CD4-positive, alpha-beta T cell treated with Interleukin-12 subunit alpha and Interleukin-12 subunit beta, for 1 hour (primary cell): ENCODE data around the gene EMILIN1.

Experiments used
- DNase-seq: peaks from one replicate; pipeline ENCODE4 v3.0.0-alpha.2; 2020

EMILIN1 gene

GRCh38 chr2:27127883-27128667 lies 49.7 kb downstream of the EMILIN1 start:
- no peak for DNase-seq

DNA sequence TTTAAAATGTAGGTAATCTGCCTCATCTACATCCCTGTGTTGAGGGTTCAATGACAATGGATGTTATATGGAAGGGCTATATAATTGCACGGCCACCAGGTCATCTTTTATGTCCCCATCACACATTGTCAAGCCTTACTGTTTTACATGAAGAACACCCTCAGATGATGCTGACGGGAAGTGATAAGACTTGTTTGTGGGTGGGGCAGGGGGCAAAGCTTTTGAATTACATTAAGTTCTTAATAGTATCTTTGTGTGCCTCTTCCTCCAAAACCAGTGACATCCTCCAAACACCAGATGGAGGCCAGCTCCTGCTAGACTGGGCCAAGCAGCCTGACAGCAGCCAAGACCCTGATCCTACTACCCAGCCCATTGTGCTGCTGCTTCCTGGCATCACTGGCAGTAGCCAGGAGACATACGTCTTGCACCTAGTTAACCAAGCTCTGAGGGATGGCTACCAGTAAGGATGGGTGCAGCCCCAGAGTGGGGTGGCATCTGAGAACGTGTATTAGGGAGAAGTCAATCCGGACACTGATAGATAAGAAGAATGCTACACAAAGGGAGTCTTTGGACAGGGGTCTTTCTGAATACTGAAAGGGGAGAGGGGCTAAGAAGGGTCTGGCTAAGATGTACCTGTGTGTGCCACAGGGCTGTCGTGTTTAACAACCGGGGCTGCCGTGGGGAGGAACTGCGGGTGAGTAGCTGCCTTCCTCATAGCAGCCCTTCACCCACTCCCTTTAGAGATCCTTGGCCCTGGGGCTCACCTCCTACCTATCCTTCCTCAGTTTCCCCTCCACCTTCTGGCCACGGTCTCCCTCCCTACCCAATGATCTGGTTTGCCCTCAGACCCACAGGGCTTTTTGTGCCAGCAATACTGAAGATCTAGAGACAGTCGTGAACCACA lies 50.5 kb downstream of the EMILIN1 start:
- DNase-seq, result no peak

GRCh38 chr2:27130396-27130795 lies 52.0 kb downstream of the EMILIN1 start:
- no peak for DNase-seq

DNA sequence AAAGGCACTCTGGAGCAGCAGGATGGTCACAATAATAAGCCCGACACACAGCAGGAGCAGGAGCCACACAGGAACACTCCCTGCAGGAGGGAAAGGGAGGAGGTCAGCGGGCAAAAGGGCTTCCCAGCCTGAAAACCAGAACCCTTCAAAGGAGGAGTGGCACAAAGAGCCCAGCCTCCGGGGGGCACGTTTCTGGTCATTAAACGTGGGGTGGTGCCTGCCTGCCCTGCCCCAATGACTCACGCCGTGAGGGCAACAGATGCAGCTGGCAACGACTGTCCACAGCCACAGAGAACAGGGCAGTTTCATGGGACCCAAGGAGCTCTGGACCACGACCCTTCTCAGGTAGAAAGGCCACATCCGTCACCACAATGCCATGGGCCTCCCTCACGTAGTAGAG lies 53.0 kb downstream of the EMILIN1 start:
- no peak for DNase-seq

DNA sequence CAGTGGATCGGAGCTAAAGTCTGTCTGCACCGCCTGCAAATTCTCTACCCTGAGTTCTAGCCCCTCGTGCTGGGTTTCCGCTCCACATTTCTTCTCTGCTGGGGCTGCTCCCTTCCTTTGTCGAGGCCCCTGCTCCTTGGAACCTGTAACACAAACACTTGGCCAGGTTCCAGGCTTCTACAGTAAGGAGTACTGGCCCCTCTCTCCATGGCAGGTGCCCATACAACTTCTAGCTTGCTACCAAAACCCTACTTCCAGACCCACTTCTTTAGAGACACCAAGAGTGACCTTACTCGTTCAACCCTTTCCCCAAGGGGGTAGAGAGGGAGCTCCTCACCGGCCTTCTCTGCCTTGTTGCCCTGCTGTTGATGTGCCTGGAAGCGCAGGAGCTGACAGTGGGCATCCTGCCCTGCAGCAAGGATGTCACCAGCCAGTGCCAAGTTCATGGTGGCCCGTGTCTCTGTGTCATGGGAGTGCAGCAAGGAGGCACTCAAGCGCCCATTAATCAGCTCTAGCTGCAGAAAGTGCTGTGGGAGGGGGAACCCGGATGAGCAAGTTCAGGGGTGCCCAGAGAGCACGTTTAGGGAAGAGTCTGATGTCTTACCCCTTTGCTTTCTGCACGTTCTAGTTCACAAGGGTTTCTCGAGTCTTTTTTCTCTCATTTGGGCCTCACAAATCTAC lies 54.9 kb downstream of the EMILIN1 start:
- DNase-seq, result no peak

DNA sequence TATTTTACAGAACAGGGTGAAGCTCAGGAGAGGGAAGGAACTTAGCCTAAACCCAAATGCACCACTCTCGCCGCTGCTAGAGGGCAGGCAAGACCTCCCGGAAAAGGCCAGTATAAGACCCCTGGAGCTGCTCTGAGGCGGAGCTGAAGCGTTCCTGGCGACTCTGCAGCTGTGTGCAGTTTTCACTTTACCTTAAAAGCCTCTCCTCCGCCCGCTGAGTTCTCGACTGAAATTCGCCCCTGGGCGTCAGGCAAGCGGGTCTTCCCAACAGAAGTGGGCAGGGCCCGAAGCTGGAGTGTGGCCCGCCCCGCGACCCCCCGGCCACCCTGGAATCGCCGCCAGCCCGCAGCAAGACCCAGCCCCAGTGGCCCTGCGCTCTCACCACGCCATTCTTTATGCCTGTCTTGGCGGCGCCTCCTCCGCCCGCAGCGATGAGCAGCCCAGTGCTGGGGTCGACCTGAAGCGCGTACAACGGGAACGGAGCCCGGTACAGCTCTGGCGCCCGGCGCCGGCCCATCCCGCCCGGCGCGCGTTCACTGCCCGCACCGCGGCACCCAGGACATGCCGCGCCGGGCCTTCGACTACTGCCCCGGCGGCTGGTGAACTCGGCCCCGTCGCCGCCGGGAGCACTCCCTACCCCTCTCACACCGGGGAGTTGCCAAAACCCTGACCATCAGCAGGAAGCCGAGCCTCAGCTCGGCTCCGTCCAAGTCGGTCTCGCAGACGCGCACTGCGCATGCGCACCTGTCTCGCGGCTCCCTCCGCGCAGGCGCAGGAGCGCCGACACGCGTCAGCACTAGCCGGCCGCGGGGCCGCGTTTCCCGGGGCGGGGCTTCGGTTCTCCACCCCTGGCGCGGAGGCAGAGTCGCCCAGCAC lies 55.7 kb downstream of the EMILIN1 start, which contains the start of gene PREB:
TSS of gene PREB (minus strand) at position 732 of the 876 bp plus-strand sequence. CDS start at position 517, 215 bp downstream.
- peak; percentile 98 for DNase-seq

DNA sequence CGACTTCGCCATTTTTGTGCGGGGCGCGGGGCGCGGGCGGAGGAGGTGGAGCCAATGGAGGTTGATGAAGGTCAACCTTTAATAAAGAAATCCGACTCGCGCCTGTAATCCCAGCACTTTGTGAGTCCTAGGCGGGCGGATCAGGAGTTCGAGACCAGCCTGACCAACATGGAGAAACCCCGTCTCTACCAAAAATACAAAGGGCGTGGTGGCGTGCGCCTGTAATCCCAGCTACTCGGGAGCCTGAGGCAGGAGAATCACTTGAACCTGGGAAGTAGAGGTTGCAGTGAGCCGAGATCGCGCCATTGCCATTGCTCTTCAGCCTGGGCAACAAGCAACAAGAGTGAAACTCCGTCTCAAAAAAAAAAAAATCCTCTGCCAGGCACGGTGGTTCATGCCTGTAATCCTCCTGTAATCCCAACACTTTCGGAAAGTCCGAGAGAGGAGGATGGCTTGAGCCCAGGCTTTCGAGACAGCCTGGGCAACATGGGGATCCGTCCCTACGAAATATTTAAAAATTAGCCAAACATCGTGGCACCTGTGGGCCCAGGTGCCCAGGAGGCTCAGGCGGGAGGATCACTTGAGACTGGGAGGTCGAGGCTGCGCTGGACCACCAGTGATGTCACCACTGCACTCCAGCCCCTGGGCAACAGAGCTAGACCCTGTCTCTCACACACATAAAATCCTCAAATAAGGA lies 56.5 kb downstream of the EMILIN1 start:
- DNase-seq, result no peak

DNA sequence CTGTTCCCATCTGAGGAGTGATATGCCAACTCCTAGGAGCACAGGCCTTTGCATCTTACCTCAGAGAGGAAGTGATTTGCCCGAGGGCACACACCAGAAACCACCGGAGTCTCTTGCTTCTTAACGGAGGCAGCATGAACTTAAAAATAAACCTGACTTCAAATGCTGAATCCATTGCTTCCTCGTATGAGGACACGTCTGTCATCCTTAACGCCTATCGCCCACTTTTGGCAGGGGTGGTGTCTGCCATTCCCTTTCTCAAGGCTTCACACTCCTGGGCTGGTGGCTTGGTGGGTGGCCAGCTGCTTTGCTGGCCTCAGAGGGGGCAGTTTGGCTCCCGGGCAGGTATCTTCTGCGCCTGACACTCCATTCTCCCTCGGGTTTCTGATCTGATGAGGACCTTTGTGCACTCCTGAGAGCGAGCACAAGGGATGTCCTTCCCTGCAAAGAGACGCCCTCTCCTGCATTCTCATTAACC lies 57.1 kb downstream of the EMILIN1 start:
- no peak for DNase-seq
